H1 (cell line): ENCODE results near the gene AGPS. TPM values are rescaled to one million over a fixed set of nuclear protein-coding genes. Genes with fewer than 3 reads are reported as not detected.
"Not testable (repeated sequence)": the region's sequence is repeated elsewhere in the genome, so short reads cannot be mapped to it uniquely, and the experiment has no call there.

Experiments used
- CTCF ChIA-PET: fragments of 300-600 bp; sonication (Branson Sonifier 250); formaldehyde crosslinking; loops from one replicate; lab custom pipeline; 2021; ENCODE audit not compliant: partially characterized antibody; lab: Charles Lee
- POLR2A ChIA-PET: fragments of 300-600 bp; sonication (Branson Sonifier 250); formaldehyde crosslinking; loops from one replicate; lab custom pipeline; 2021; ENCODE audit warnings: inconsistent platforms; ENCODE audit not compliant: partially characterized antibody; lab: Charles Lee
- DNase-seq, 2 experiments: peaks; one replicate each; pipeline versions ENCODE4 v3.0.0 to v3.0.0-alpha.2; 2010 to 2022; ENCODE audit warnings: low spot score in 2 of 2, low read depth in 1 of 2, mixed read lengths in 1 of 2
- FAIRE-seq: peaks from 2 replicates; lab custom pipeline; 2011; peaks lifted over from hg19 to GRCh38; lab: Jason Lieb, UNC
- H2AFZ ChIP-seq: 2 replicates; pipeline ENCODE4 v1.8.1; 2012; ENCODE audit warnings: low read length, inconsistent platforms
- H2AK5ac ChIP-seq: 2 replicates; pipeline ENCODE4 v1.6.1; 2013; ENCODE audit warnings: low read depth, low read length
- H2BK120ac ChIP-seq: replicated peaks from 2 replicates; pipeline ENCODE3; 2013; ENCODE audit warnings: low read depth, low read length, inconsistent platforms
- H2BK12ac ChIP-seq: 2 replicates; pipeline ENCODE4 v1.6.1; 2013; ENCODE audit warnings: low read depth, low read length
- H2BK15ac ChIP-seq: 2 replicates; pipeline ENCODE4 v1.6.1; 2013; ENCODE audit warnings: low read length
- H2BK20ac ChIP-seq: 2 replicates; pipeline ENCODE4 v1.6.1; 2013; ENCODE audit warnings: low read length
- H2BK5ac ChIP-seq: 2 replicates; pipeline ENCODE4 v1.6.1; 2013; ENCODE audit warnings: low read depth, low read length
- H3K14ac ChIP-seq: 2 replicates; pipeline ENCODE4 v1.6.1; 2013; ENCODE audit warnings: inconsistent platforms; ENCODE audit not compliant: insufficient read length
- H3K18ac ChIP-seq: 2 replicates; pipeline ENCODE4 v1.6.1; 2013; ENCODE audit warnings: low read length; ENCODE audit errors: extremely low read depth
- H3K23ac ChIP-seq: 2 replicates; pipeline ENCODE4 v1.6.1; 2013; ENCODE audit warnings: inconsistent platforms; ENCODE audit not compliant: insufficient read length
- H3K23me2 ChIP-seq: 2 replicates; pipeline ENCODE4 v1.6.1; 2013; ENCODE audit warnings: low read depth, low read length
- H3K27ac ChIP-seq: 2 replicates; pipeline ENCODE4 v1.6.1; 2011; ENCODE audit warnings: low read depth, low read length, inconsistent platforms
- H3K27me3 ChIP-seq, 4 experiments: replicated peaks in 1 of 4; 1 replicate in 1 of 4; 2 replicates in 3 of 4; pipeline versions ENCODE4 v1.6.1 to v1.8.1; 2011 to 2013; ENCODE audit warnings: low read length in 3 of 4, mild to moderate bottlenecking in 3 of 4, inconsistent platforms in 2 of 4, mixed read lengths in 2 of 4, moderate library complexity in 1 of 4; ENCODE audit not compliant: control insufficient read depth in 3 of 4, insufficient read depth in 3 of 4; ENCODE audit errors: extremely low read depth in 1 of 4
- H3K36me3 ChIP-seq, 4 experiments: 2 replicates each; pipeline versions ENCODE4 v1.6.1 to v1.8.1; 2011 to 2013; ENCODE audit warnings: mild to moderate bottlenecking in 4 of 4, low read length in 3 of 4, moderate library complexity in 2 of 4, control low read depth in 1 of 4, inconsistent platforms in 1 of 4; ENCODE audit not compliant: insufficient read depth in 4 of 4, control insufficient read depth in 2 of 4
- H3K4ac ChIP-seq: replicated peaks from 2 replicates; pipeline ENCODE3; 2013; ENCODE audit warnings: low read length, low read depth, mixed read lengths, inconsistent platforms; ENCODE audit not compliant: insufficient read length
- H3K4me1 ChIP-seq, 4 experiments: replicated peaks in 1 of 4; 1 replicate in 1 of 4; 2 replicates in 3 of 4; pipeline versions ENCODE4 v1.6.1 to v1.8.1; 2011 to 2013; ENCODE audit warnings: low read length in 3 of 4, inconsistent platforms in 2 of 4, mixed read lengths in 1 of 4; ENCODE audit not compliant: insufficient read depth in 4 of 4, control insufficient read depth in 3 of 4
- H3K4me2 ChIP-seq, 2 experiments: 2 replicates each; pipeline versions ENCODE4 v1.6.1 to v1.8.1; 2011 to 2013; ENCODE audit warnings: low read depth in 2 of 2, low read length in 2 of 2, control low read depth in 1 of 2, inconsistent platforms in 1 of 2, mild to moderate bottlenecking in 1 of 2; ENCODE audit not compliant: insufficient read depth in 1 of 2
- H3K4me3 ChIP-seq, 4 experiments: fragments of 200-600, 300-600 bp in 1 of 4; sonication (generic), shearing (Covaris generic), sonication (Bioruptor Twin) in 1 of 4; 2 replicates each; pipeline versions ENCODE4 v1.5.1 to v1.8.1; 2011 to 2016; ENCODE audit warnings: low read length in 4 of 4, low read depth in 3 of 4, control low read depth in 2 of 4, inconsistent platforms in 2 of 4, mild to moderate bottlenecking in 2 of 4, mixed read lengths in 1 of 4, moderate library complexity in 1 of 4; ENCODE audit not compliant: insufficient read depth in 2 of 4; ENCODE audit errors: extremely low read depth in 1 of 4
- H3K56ac ChIP-seq: replicated peaks from 2 replicates; pipeline ENCODE3; 2013; ENCODE audit warnings: low read depth, mild to moderate bottlenecking, mixed read lengths, low read length, inconsistent platforms; ENCODE audit not compliant: insufficient read length
- H3K79me1 ChIP-seq: 2 replicates; pipeline ENCODE4 v1.6.1; 2013; ENCODE audit warnings: low read depth, low read length, control low read depth
- H3K79me2 ChIP-seq, 2 experiments: 2 replicates each; pipeline versions ENCODE4 v1.6.1 to v1.8.1; 2012 to 2013; ENCODE audit warnings: low read length in 2 of 2, mild to moderate bottlenecking in 2 of 2, inconsistent platforms in 1 of 2; ENCODE audit not compliant: insufficient read depth in 2 of 2, control insufficient read depth in 1 of 2
- H3K9ac ChIP-seq, 4 experiments: replicated peaks in 1 of 4; 1 replicate in 1 of 4; 2 replicates in 3 of 4; pipeline versions ENCODE4 v1.6.1 to v1.8.1; 2011 to 2013; ENCODE audit warnings: low read depth in 3 of 4, low read length in 3 of 4, control low read depth in 2 of 4, mild to moderate bottlenecking in 2 of 4, moderate library complexity in 2 of 4, inconsistent platforms in 1 of 4; ENCODE audit errors: extremely low read depth in 1 of 4
- H3K9me3 ChIP-seq, 2 experiments: 2 replicates each; pipeline versions ENCODE4 v1.6.1 to v1.8.1; 2012 to 2013; ENCODE audit warnings: mild to moderate bottlenecking in 2 of 2, moderate library complexity in 2 of 2, control low read depth in 1 of 2, inconsistent platforms in 1 of 2, low read depth in 1 of 2, low read length in 1 of 2, mixed read lengths in 1 of 2; ENCODE audit not compliant: insufficient read depth in 2 of 2
- H4K20me1 ChIP-seq, 2 experiments: replicated peaks in 1 of 2; 2 replicates each; pipeline versions ENCODE3 to v1.8.1; 2011 to 2013; ENCODE audit warnings: inconsistent platforms in 2 of 2, low read length in 2 of 2, mild to moderate bottlenecking in 1 of 2; ENCODE audit not compliant: insufficient read depth in 2 of 2, control insufficient read depth in 1 of 2
- H4K5ac ChIP-seq: 2 replicates; pipeline ENCODE4 v1.6.1; 2013; ENCODE audit warnings: low read length, low read depth, mixed read lengths, inconsistent platforms; ENCODE audit not compliant: insufficient read length
- H4K8ac ChIP-seq: 2 replicates; pipeline ENCODE4 v1.8.0; 2013; ENCODE audit warnings: mild to moderate bottlenecking, moderate library complexity, low read length, inconsistent platforms; ENCODE audit not compliant: insufficient read depth; ENCODE audit errors: extremely low read depth
- H4K91ac ChIP-seq: replicated peaks from 2 replicates; pipeline ENCODE3; 2013; ENCODE audit warnings: low read length, mixed read lengths, inconsistent platforms; ENCODE audit not compliant: insufficient read length
- WGBS, 2 experiments: shearing (Covaris generic) in 1 of 2; methylation state at CpG; one replicate each; pipeline versions ENCODE4 v1.1.6 to v1.1.7; 2013 to 2015; ENCODE audit warnings: low lambda C conversion rate in 2 of 2, mixed read lengths in 2 of 2, inconsistent platforms in 1 of 2, low coverage in 1 of 2, missing lambda C conversion rate in 1 of 2; ENCODE audit not compliant: insufficient replicate concordance in 2 of 2, insufficient coverage in 1 of 2, insufficient read length in 1 of 2; ENCODE audit errors: extremely low coverage in 1 of 2, missing lambda C conversion rate in 1 of 2; 5-methylcytosine and 5-hydroxymethylcytosine counted together
- polyA plus RNA-seq, 7 experiments: library from polyadenylated mRNA; depleted of rRNA in 3 of 7; stranded (reverse) in 5 of 7; unstranded in 2 of 7; fragments of >200 nt in 5 of 7; fragments of 200-250 nt in 2 of 7; gene quantifications; 1 replicate in 5 of 7; 2 replicates in 1 of 7; 4 replicates in 1 of 7; pipeline versions ENCODE4 v1.2.1 to v1.2.3, GENCODE V29; 2011 to 2013; ENCODE audit warnings: missing spikeins in 2 of 7, mixed read lengths in 2 of 7
- total RNA-seq: library from RNA; stranded (reverse); fragmentation: NEBNext Ultra II Directional; extraction: Animal tissue kit (Norgen Biotek cat#: 25700); gene quantifications from 2 replicates; pipeline ENCODE4 v1.2.1, GENCODE V29; 2021

The AGPS gene
- total and polyA plus RNA-seq, 2 of the 8 experiments (the other 6 are each of a cell fraction or from before 2014, with no cell fraction given), result 7.3 to 57.8 TPM

DNA sequence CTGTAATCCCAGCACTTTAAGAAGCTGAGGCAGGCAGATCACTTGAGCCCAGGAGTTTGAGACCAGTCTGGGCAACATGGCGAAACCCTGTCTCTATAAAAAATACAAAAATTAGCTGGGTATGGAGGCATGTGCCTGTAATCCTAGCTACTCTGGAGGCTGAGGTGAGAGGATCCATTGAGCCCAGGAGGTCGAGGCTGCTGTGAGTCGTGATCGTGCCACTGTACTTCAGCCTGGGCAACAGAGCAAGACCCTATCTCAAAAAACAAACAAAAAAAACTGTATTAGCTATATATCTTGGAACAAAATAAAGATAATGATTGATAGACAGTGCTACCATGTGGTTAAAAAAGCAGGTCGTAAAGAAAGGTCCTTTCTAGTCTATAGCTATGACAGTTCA is 93.1 kb downstream of the AGPS start:
- H3K23ac ChIP-seq, H2BK20ac ChIP-seq, DNase-seq, H3K9ac ChIP-seq, H3K4me1 ChIP-seq, H3K27ac ChIP-seq, H2BK120ac ChIP-seq, H3K79me2 ChIP-seq, H3K23me2 ChIP-seq, H2AK5ac ChIP-seq, H3K4ac ChIP-seq, POLR2A ChIA-PET, H3K36me3 ChIP-seq, H2BK5ac ChIP-seq, H4K8ac ChIP-seq, H3K4me3 ChIP-seq, H3K4me2 ChIP-seq, H2BK15ac ChIP-seq, H3K79me1 ChIP-seq, FAIRE-seq, H2BK12ac ChIP-seq, H3K9me3 ChIP-seq, H3K18ac ChIP-seq, H3K56ac ChIP-seq, H4K20me1 ChIP-seq, H4K91ac ChIP-seq, H3K27me3 ChIP-seq, H2AFZ ChIP-seq, H3K14ac ChIP-seq, H4K5ac ChIP-seq: not testable (repeated sequence)
- CTCF ChIA-PET, result interaction anchor here (1.1 kb wide), 1 partner anchor 119 kb away, joined by 5 read pairs; no protein-coding TSS in a partner anchor
- 93% methylated on average over 5 of the region's 5 CpGs; no CpG with 5 or more reads in 1 of the 2 experiments for WGBS, 2 experiments
